Activated CD8-positive, alpha-beta memory T cell treated with anti-CD3 and anti-CD28 coated beads, Interleukin-2, amount 10 ng/mL, durations not matched to agents 7 days and 5 days (primary cell): ENCODE measurements around the gene PLCH1. TPM values are rescaled to one million over a fixed set of nuclear protein-coding genes. Genes with fewer than 3 reads are reported as not detected.

Experiments used
- ATAC-seq: fragments of 150-1000 bp; cut with Tn5 transposase; one replicate; pipeline ENCODE4 v1.10.0; 2021; ENCODE audit warnings: moderate library complexity
- CTCF ChIA-PET: fragments of 350-600 bp; sonication (Branson Sonifier 250); formaldehyde crosslinking; loops from one replicate; lab custom pipeline; 2021; ENCODE audit warnings: antibody characterized with exemption; lab: Charles Lee
- DNase-seq: peaks from one replicate; pipeline ENCODE4 v3.0.0-alpha.2; 2020
- H3K27ac Mint-ChIP-seq: one replicate; pipeline ENCODE4 v1.8.0; 2021; ENCODE audit warnings: mild to moderate bottlenecking, mixed read lengths
- H3K27me3 Mint-ChIP-seq: one replicate; pipeline ENCODE4 v1.8.0; 2021; ENCODE audit warnings: mixed read lengths
- H3K36me3 Mint-ChIP-seq: one replicate; pipeline ENCODE4 v1.8.0; 2021; ENCODE audit warnings: mild to moderate bottlenecking, mixed read lengths
- H3K4me1 Mint-ChIP-seq: one replicate; pipeline ENCODE4 v1.8.0; 2021; ENCODE audit warnings: mixed read lengths
- H3K4me3 Mint-ChIP-seq: one replicate; pipeline ENCODE4 v1.8.0; 2021; ENCODE audit warnings: mild to moderate bottlenecking, moderate library complexity, mixed read lengths
- H3K9me3 Mint-ChIP-seq: one replicate; pipeline ENCODE4 v1.8.0; 2022; ENCODE audit warnings: low read depth, mixed read lengths
- total RNA-seq, 2 experiments: library from RNA; stranded (reverse); gene quantifications; one replicate each; pipeline ENCODE4 v1.2.3, GENCODE V29; 2021

Gene PLCH1
- total RNA-seq, 2 experiments from 2014 or later, result 0.26 to 0.58 TPM

DNA sequence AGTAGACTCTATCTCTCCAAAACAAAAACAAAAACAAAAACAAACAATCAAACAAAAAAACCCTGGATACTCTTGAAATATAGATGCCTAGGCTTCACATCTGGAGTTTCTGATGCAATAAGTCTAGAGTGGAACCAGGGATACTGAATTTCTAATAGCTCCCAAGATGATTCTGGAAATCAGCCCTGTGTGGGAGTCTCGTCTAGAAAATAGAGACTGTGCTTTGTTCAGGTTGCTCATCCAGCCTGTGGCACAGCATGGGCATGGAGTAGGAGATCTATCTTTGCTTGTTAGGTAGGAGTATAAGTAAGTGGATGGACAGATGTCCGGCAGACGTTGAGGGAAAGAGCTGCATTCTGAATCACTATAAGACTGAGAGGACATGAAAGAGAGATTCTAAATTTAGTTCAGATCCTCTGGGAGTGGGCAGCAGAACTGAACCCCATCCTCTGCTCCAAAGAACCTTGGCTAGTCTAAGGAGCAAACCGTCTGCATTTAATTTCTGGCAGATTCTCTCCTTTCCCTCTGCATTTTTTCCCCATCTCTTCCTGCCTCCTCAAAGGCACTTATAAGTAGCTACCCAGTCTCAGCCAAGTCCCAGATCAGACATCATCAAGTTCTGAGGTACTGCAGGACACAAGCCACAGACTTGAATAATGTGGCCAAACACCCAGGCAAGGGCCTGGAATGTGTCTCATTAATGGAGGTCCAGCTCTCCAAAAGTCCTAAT, 358.8 kb downstream of the PLCH1 start:
- no peaks in the 10 kb centered on the region for H3K36me3 Mint-ChIP-seq
- H3K27ac Mint-ChIP-seq, result no peak overlapping the region
- no peaks in the 10 kb centered on the region for H3K9me3 Mint-ChIP-seq
- CTCF ChIA-PET, result no interaction called here
- ATAC-seq (no peak), DNase-seq (no peak)
- no peak overlapping the region for H3K4me3 Mint-ChIP-seq
- H3K27me3 Mint-ChIP-seq, result peaks cover 12% of the 10 kb centered on the region
- no peaks in the 10 kb centered on the region for H3K4me1 Mint-ChIP-seq

DNA sequence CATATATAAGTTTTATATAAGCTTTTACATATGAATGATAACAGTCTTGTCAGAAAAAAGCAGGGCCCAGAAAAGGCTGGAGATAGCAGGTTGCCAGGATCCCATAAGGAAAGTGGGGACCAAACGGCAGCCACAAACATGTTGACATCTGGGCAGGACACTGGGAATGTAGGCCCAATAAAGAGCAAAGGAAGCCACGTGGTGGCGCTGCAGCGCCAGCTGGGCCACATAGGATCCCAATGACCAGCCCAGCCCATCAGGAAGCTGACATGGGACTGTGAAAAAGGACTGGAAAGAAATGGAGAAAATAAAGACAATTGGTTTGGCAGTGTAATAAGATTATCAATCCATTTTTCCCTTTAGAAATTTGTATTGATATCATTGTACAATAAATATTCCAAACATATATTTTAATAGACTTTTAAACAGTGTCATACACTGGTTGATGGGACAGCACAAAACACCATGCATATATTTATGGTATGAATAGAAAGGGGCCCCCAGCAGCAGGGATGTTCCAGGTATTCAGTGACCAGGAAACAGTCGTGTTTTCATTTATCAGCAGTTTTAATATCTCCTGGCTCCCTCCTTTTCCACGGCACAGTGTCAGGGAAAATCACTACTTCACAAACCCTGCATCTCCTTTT, 362.4 kb downstream of the PLCH1 start:
- CTCF ChIA-PET, result interaction anchor here (1.4 kb wide), 1 partner anchor 318 kb away, joined by 3 read pairs; no protein-coding TSS in a partner anchor
- no peaks in the 10 kb centered on the region for H3K4me1 Mint-ChIP-seq
- H3K27ac Mint-ChIP-seq, result no peak overlapping the region
- DNase-seq (no peak), ATAC-seq (no peak)
- H3K4me3 Mint-ChIP-seq, result no peak overlapping the region
- peaks cover 5% of the 10 kb centered on the region for H3K27me3 Mint-ChIP-seq
- no peaks in the 10 kb centered on the region for H3K36me3 Mint-ChIP-seq
- no peaks in the 10 kb centered on the region for H3K9me3 Mint-ChIP-seq

DNA sequence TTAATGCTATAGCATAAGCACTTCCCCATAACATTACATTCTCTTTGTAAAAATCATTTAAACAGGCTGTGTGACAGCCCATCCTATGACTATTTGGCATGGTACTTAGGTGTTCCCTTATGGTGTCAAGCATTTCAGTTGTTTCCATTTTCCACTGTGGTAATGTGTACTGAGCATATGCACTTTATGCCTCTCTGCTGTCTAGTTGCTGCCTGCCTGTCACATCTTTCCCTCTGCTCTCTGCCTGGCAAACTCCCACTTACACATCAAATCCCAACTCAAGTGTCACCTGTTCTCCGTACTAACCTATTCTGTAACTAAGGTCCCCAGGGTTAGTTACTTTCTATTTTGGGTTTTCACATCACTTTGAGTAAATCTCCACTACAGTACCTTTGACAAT, 367.0 kb downstream of the PLCH1 start:
- H3K27me3 Mint-ChIP-seq, result peaks cover 5% of the 10 kb centered on the region
- H3K4me1 Mint-ChIP-seq, result no peaks in the 10 kb centered on the region
- H3K27ac Mint-ChIP-seq, result no peak overlapping the region
- no peak overlapping the region for H3K4me3 Mint-ChIP-seq
- CTCF ChIA-PET, result no interaction called here
- ATAC-seq (no peak), DNase-seq (no peak)
- H3K9me3 Mint-ChIP-seq, result no peaks in the 10 kb centered on the region
- H3K36me3 Mint-ChIP-seq, result no peaks in the 10 kb centered on the region

DNA sequence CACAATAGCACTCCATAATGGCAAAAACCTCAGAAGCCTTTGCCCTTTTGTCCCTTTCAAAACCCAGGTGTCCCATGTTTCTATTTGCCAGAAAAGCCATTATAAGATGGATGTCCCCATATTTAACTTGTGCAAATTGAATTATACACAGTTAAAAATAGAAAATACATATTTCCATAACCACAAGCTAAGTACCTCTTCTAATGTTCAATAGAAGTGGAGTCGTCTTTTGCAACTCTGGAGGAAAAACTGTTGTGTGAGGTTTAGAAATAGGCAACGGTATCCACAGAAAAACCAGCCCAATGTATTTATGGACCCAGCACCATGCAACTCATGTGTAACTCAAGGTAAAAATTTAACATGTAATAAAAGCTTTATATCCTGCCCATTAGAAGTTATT, 367.8 kb downstream of the PLCH1 start:
- DNase-seq (no peak), ATAC-seq (no peak)
- Mint-ChIP-seq H3K27me3 (peaks cover 5% of the 10 kb centered on the region), H3K36me3 (no peaks in the 10 kb centered on the region), H3K4me3 (no peak overlapping the region), H3K27ac (no peak overlapping the region), H3K9me3 (no peaks in the 10 kb centered on the region), H3K4me1 (no peaks in the 10 kb centered on the region)
- CTCF ChIA-PET, result interaction anchor here (1.6 kb wide), 1 partner anchor 11 kb away, joined by 3 read pairs; no protein-coding TSS in a partner anchor

- Mint-ChIP-seq H3K4me3 (no peak overlapping the region), H3K27ac (no peak overlapping the region), H3K9me3 (no peaks in the 10 kb centered on the region), H3K36me3 (no peaks in the 10 kb centered on the region), H3K27me3 (peaks cover 3% of the 10 kb centered on the region), H3K4me1 (no peaks in the 10 kb centered on the region)
- CTCF ChIA-PET, result no interaction called here
- no peak for DNase-seq
- ATAC-seq, result no peak
Measured at GRCh38 chr3:155372281-155372680, 372.6 kb downstream of the PLCH1 start.

DNA sequence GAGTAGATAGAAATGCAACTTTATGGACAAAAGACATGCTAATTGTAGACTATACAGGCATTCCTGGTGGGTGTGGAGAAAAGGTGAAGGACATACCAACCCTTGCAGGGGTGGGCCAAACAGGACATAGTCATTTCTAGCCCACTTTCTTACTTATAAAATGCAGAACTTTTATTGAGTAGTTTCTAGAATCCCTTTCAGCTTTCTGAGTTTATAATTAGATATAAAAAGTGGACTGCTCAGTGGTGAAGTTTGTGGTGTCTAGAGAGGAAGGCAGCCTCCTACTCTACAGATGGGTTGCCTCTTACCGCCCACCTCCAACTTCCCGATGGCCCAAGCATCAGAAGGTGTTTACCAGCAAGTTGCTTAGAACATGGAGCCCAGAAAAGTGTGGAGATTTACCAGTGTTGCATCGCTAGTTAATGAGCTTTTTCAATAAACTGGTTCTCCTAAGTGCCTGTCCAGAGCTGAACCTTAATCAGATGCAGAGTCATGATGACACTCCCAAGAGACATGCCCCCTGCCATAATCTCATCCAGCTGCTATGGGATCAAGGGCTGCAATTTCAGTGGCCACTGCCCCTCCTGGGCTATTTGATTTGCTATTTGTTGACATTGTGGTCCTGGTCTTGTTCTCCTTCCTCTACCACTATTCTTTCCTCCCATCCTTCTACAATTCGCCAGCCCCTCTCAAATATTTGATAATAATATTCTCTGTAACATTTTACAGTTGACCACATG, 373.9 kb downstream of the PLCH1 start:
- Mint-ChIP-seq H3K36me3 (no peaks in the 10 kb centered on the region), H3K4me3 (no peak overlapping the region), H3K27me3 (peaks cover 3% of the 10 kb centered on the region), H3K9me3 (no peaks in the 10 kb centered on the region), H3K27ac (no peak overlapping the region), H3K4me1 (no peaks in the 10 kb centered on the region)
- no peak for ATAC-seq
- CTCF ChIA-PET, result no interaction called here
- no peak for DNase-seq

- H3K4me1 Mint-ChIP-seq, result no peaks in the 10 kb centered on the region
- H3K27ac Mint-ChIP-seq, result no peak overlapping the region
- no peaks in the 10 kb centered on the region for H3K9me3 Mint-ChIP-seq
- no peak for DNase-seq
- H3K27me3 Mint-ChIP-seq, result peaks cover 3% of the 10 kb centered on the region
- CTCF ChIA-PET, result no interaction called here
- no peak overlapping the region for H3K4me3 Mint-ChIP-seq
- no peaks in the 10 kb centered on the region for H3K36me3 Mint-ChIP-seq
- ATAC-seq, result no peak
Measured at GRCh38 chr3:155370198-155370597, 374.7 kb downstream of the PLCH1 start.

DNA sequence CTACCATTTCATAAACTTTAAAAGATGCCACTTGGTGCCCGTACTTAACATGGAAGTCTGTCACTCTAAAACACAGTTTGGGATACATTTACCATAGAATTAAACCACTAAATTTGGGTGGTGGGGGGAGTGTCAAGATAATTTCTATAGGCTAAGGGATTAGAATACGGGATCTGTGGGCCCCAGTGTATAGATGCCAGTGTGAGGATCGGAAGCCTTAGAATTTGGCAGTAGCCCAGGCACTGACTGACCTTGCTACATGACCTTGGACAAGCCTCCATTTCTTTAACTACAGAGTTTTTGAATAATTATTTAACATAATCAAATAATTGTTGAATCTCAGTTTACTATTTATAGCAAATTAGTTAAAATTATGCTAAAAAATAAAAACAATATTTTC, 375.1 kb downstream of the PLCH1 start:
- no peak overlapping the region for H3K27ac Mint-ChIP-seq
- CTCF ChIA-PET, result no interaction called here
- no peak for DNase-seq
- no peak overlapping the region for H3K4me3 Mint-ChIP-seq
- peaks cover 3% of the 10 kb centered on the region for H3K27me3 Mint-ChIP-seq
- H3K4me1 Mint-ChIP-seq, result no peaks in the 10 kb centered on the region
- H3K9me3 Mint-ChIP-seq, result no peaks in the 10 kb centered on the region
- ATAC-seq, result no peak
- H3K36me3 Mint-ChIP-seq, result no peaks in the 10 kb centered on the region

DNA sequence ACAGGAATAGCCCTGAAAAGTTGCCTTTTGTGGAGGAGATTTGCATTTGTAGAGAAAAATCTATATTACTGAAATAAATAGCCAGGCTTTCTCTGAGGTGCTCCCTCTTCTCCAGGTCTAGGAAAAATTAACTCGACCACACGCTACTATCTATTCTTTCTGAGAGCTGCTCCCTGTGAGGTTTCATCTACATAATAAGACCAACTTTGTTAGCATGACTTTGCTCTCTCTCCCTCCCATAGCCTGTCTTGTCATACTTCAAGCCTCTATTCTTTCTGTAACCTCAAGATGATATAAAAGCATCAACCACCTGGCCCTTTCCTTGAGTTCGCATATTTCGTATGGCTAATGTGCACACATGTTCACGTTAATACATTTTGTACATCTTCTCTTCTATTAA, 375.6 kb downstream of the PLCH1 start:
- no peak overlapping the region for H3K27ac Mint-ChIP-seq
- no peak overlapping the region for H3K4me3 Mint-ChIP-seq
- DNase-seq, result no peak
- no peaks in the 10 kb centered on the region for H3K9me3 Mint-ChIP-seq
- no peaks in the 10 kb centered on the region for H3K4me1 Mint-ChIP-seq
- ATAC-seq, result no peak
- peaks cover 3% of the 10 kb centered on the region for H3K27me3 Mint-ChIP-seq
- no peaks in the 10 kb centered on the region for H3K36me3 Mint-ChIP-seq
- CTCF ChIA-PET, result no interaction called here

DNA sequence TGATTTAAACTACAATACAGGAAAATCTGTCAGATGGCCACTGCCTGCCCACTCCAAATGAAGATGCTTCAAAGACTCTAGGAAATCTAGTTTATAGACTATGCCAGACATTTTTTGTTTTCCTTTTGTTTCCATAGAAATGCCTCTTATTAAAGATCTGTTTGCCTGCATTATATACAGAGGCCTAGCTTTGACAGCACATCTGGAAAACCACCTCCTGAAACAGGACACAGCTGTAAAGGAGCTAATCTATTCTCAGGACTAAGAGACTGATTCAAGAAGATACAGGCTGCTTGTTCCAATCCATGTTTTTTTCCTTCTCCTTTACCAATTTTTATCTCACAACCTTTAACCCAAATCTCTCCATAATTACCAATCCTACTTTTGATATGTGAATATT, 376.1 kb downstream of the PLCH1 start:
- Mint-ChIP-seq H3K36me3 (no peaks in the 10 kb centered on the region), H3K9me3 (no peaks in the 10 kb centered on the region), H3K4me1 (no peaks in the 10 kb centered on the region), H3K4me3 (no peak overlapping the region), H3K27me3 (peaks cover 3% of the 10 kb centered on the region), H3K27ac (no peak overlapping the region)
- ATAC-seq (no peak), DNase-seq (no peak)
- CTCF ChIA-PET, result no interaction called here

GRCh38 chr3:155367506-155367905, 377.4 kb downstream of the PLCH1 start:
- no peaks in the 10 kb centered on the region for H3K27me3 Mint-ChIP-seq
- H3K4me3 Mint-ChIP-seq, result no peak overlapping the region
- ATAC-seq, result no peak
- H3K9me3 Mint-ChIP-seq, result no peaks in the 10 kb centered on the region
- CTCF ChIA-PET, result no interaction called here
- H3K36me3 Mint-ChIP-seq, result no peaks in the 10 kb centered on the region
- H3K4me1 Mint-ChIP-seq, result no peaks in the 10 kb centered on the region
- no peak for DNase-seq
- no peak overlapping the region for H3K27ac Mint-ChIP-seq

GRCh38 chr3:155365178-155365783, 379.6 kb downstream of the PLCH1 start:
- no peak for DNase-seq
- CTCF ChIA-PET, result interaction anchor here (1.2 kb wide), 1 partner anchor 337 kb away, joined by 3 read pairs; no protein-coding TSS in a partner anchor
- Mint-ChIP-seq H3K4me3 (no peak overlapping the region), H3K4me1 (no peaks in the 10 kb centered on the region), H3K27ac (no peak overlapping the region), H3K9me3 (no peaks in the 10 kb centered on the region), H3K27me3 (no peaks in the 10 kb centered on the region), H3K36me3 (no peaks in the 10 kb centered on the region)
- ATAC-seq, result no peak

GRCh38 chr3:155364492-155364891, 380.4 kb downstream of the PLCH1 start:
- no peak for ATAC-seq
- Mint-ChIP-seq H3K36me3 (no peaks in the 10 kb centered on the region), H3K4me1 (no peaks in the 10 kb centered on the region), H3K4me3 (no peak overlapping the region), H3K9me3 (no peaks in the 10 kb centered on the region), H3K27me3 (peaks cover under 1% of the 10 kb centered on the region), H3K27ac (no peak overlapping the region)
- CTCF ChIA-PET, result interaction anchor here (1.2 kb wide), 1 partner anchor 338 kb away, joined by 3 read pairs; no protein-coding TSS in a partner anchor
- no peak for DNase-seq
